ENCODE measurements around the gene C11orf58.

The C11orf58 gene

DNA sequence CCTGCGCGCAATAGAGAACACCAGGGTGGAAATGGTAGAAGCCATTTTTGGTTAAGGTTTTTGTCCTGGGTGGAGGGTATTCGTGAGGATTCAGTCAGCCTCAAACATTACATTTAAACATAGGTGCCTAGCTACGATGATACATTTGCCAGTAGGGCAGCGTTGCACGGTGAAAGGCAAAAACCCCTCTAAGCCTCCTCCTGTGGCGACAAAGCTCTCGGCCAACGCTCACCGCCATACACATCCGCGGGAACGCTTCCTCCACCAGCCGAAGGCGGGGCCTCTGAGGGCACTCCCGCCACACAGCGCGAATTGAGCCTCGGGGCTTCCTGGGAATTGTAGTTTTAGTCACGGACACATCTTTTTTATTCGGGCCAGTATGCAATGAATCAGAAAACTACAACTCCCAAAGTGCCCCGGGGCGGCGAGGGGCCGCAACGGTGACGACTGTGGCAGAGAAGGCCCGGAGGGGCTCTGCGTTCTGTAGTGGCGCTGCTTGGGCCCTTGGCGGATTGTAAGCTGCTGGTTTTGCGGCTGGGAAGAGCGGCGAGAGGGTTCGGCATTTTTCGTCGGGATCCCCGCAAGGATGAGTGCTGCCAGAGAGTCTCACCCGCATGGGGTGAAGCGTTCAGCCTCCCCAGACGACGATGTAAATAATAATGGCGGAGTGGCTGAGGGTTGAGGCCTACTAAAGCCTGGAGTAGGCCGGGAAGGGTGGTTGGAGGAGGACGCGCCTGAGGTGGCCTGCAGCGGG lies at the start of gene C11orf58:
C11orf58 (plus strand) TSS at position 455 of the 754 bp plus-strand sequence; CDS start at position 587, 132 bp downstream.
- DNase-seq = peak; percentile 97

DNA sequence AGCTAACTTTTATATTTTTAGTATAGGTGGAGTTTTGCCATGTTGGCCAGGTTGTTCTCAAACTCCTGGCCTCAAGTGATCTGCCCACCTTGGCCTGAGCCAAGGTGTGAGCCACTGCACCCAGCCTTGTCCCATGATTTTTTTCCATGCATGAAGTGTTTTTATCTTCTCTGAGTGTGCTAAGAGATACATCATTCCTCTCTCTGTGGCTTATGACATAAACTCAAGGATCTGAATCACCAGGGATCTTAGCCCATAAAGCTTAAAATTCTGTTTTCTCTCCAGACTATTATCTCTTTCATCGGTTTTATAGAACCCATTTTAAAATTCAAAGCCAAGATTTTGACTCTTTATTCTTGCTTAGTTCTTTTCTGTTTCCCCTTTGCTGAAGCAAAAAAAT lies 48.4 kb upstream of the C11orf58 start:
- no peak for DNase-seq

DNA sequence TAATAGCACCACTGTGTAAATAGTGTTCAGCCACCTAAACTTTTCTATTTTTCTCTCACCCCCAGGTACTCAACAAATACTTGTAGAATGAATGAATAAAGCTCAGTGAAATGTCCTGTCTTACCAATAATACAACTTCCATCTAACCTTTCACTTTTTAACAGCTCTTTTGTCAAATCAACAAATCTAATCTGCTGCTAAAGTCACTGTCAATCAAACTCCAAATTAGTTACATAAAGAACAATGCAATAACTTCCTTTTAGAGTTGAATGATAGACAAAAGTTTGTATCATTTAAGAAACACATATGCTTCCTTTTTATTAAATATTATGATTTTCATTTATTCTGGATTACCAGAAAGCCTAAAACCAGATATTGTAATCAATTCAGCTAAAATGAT lies 34.7 kb upstream of the C11orf58 start:
- no peak for DNase-seq

DNA sequence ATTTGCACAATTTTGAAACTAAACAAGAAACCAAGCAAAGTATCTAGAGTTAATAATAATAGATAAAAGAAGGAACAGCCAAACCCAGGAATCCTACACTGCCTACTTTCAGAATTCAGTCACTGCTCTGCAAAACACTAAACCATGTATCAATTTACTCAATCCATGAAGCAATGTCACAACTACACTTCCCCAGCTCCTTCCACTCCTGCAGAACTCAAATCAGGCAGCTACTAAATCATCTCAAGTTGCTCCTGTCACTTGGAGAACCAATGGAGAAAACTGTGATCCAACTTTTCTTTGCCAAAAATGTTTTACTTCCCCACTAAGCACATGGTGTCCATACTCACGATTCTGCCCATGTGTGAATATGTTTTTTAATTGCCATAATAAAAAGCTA lies 24.9 kb upstream of the C11orf58 start:
- no peak for DNase-seq

DNA sequence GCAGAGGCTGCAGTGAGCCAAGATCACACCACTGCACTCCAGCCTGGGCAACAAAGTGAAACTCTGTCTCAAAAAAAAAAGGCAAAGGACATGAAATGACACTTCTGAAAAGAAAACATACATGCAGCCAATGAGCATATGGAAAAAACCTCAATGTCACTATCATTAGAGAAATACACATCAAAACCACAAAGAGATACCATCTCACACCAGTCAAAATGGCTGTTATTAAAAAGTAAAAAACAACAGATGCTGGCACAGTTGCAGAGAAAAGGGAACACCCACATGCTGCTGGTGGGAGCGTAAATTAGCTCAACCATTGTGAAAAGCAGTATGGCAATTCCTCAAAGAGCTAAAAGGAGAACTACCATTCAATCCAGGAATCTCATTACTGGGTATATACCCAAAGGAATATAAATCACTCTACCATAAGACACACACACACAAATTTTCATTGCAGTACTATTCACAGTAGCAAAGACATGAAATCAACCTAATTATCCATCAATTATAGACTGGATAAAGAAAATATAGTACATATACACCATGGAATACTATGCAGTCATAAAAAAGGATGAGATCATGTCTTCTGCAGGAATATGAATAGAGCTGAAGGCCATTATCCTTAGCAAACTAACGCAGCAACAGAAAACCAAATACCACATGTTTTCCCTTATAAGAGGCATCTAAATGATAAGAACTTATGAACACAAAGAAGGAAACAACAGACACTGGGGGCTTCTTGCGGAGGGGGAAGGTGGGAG lies 15.7 kb upstream of the C11orf58 start:
- no peak for DNase-seq

DNA sequence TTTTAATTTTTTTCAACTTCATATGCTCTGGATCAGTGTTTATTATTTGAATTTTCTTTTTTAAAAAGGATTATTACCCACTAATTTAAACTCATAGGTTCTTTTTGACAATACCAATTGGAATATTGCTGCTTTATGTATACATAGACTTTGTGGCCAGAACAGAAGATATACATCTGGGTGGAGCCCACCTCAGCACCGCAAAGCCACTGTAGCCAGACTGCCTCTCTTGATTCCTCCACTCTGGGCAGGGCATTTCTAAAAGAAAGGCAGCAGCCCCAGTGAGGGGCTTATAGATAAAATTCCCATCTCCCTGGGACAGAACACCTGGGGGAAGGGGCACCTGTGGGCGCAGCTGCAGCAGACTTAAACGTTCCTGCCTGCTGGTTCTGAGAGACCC lies 10.6 kb upstream of the C11orf58 start:
- no peak for DNase-seq

DNA sequence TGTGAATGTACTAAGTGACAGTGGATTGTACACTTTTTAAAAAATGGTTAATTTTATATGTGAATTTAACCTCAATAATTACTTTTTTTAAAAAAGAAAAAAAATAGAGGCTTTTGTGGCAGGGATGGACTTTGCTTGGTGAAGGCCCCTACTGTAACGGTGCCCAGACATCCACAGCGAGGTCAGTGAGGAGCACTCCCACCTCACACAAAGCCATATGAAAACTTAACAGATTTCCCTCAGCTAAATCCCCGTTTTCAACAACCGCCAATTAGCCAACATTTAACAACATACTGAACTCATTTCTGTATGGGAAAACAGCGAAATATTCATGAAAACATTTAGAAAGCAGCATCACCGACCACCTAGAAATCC lies 642 bp upstream of the C11orf58 start:
- no peak for DNase-seq

DNA sequence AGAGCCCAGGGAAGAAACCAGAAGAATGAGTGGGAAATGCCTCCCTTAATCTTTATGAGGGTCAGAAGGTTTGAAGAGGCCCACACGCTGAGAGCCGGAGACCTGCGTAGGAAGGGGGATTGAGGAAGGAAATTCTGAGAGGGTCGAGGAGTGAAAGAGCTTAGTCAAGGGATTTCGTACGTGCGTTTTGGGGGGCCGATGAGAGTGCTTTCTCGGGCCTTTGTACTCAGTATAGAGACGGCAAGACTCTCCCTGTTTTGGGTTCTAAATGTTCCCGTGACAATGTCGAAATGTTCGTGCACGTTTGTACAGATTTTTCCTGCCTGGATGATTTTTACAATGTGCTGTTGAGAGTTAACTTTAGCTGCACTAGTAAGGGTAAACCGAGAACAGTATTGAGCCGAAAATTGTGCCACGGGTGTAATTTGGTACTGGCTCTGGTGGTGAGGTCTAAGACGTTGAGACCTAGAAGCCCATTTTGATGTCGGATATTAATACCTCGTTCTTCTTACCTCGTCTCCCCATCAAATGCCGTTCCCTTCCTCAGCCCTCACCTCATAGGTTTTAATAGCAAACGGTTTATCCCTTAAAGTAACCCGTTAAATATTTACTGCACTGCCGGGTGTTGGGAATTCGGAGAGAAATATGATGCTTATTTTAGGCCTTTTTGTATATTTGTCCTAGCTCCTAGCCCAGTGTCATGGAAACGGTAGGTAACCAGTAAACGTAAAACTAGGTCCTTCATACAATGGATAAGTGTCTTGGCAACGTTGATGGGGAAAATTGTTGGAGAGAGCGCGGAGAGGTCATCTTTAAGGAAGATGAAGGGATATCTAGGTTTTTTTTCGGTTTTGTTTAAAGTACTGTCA lies 734 bp downstream of the C11orf58 start:
- DNase-seq = peak; percentile 56

DNA sequence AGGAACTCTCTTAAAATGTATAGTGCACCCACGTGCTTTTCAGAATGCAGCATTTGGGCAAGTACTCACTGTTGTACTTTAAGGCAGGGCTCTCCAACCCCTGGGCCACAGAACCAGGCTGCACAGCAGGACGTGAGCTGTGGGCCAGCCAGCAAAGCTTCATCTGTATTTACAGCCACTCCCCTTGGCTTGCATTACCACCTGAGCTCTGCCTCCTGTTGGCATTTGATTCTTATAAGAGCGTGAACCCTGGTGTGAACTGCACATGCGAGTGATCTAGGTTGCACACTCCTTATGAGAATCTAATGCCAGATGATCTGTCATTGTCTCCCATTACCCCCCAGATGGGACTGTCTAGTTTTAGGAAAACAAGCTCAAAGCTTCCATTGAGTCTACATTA lies 3.0 kb downstream of the C11orf58 start:
- no peak for DNase-seq

DNA sequence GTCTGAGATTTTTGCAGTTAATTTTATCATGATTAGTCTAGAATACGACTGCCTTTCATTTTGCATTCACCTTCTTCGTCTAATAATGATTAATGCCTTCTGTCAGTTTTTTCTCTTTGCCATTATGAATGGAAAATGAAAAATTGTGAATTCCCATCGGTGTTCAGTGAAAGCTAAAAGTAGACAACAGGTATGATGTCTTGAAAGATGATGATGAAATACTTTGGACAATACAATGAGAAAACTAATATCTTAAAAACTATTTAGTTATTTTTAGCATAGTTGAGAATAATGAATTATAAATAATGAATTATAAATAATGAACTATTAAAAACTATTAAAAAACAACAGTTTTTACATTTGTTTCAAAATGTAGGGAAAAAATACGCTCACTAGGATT lies 5.0 kb downstream of the C11orf58 start:
- DNase-seq = no peak

DNA sequence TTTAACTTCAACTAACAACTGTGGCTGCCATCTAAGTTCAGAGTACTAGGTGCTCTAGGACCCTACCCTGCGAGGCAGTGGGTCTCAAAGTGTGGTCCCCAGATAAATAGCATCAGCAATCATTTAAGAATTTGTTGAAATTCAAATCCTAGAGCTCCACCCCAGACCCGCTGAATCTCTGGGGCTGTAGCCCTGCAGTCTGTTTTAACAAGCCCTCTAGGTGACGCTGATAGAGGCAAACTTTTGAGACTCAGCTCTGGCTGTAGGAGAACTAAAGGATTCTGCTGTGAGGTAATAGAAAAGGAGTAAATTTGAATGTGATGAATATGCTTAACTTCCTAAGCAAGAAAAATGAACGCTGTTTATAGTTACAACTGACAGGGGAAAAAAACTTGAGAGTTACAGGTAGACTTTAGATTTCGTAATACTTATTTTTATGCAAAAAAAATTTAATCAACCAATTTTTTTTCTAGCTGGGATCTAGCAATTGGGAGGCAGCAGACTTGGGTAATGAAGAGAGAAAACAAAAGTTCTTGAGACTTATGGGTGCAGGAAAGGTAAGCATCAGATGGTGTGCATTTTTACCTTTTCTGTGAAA lies 5.8 kb downstream of the C11orf58 start:
- DNase-seq = no peak

DNA sequence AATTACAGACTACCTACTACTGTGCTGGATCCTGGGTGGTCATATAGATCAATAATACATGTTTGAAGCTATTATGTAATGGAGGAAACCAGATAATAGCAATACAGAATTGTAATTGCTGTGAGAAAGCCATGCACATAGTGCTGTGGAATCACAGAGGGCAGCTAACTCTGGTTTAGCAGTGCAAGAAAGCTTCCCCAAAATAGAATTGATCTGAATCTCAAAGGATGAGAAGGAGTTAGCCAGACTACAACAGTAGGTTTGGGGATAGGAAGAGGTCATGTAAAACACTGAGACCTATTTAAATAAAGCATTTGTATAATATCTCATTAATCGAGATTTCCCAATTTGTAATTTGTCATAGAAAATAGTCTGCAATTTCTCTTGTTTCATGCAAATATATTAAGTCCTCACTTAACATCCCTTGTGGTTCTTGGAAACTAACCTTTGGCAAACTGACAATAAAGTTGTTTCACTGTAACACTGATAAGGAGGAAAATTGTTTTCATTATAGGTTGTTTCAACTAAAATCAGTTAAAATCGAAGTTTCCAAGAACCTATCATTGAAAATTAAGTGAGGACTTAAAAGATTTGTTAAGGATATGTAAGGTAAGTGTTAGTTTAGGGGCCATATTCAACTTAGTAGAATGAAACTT lies 7.6 kb downstream of the C11orf58 start:
- DNase-seq = no peak

DNA sequence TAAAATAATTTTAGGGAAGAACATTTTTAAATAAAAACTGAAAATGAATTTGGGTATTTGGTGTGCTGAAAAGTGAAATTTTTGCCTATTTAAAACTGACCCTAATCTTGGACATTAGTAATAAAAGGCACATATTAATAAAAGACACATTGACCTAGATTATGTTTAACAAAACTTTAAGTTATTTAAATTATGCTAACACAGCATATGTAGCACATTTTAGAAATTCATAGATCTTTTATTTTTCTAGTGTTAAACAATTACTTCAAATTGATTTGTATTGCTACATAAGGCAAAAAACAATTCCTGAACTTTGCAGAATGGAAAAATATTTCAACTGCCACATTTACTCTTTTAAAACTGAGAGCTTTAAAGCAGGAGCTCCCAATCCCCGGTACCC lies 10.6 kb downstream of the C11orf58 start:
- DNase-seq = no peak

DNA sequence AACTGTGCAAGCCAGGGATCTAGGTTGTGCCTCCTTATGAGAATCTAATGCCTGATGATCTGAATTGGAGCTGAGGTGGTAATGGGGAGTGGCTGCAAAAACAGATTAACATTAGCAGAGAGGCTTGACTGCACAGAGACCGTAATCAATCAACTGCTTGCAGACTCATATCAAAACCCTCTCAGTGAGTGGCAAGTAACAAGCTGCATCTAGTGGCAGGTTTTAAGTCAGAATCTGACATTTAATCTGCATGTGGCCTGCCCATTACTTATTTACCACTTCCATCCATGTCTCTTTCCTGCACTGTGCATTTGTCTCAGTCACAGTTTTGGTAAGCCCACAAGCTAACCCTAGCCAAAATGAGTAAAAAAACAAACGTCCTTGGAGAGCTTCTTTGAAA lies 11.2 kb downstream of the C11orf58 start:
- DNase-seq = no peak

DNA sequence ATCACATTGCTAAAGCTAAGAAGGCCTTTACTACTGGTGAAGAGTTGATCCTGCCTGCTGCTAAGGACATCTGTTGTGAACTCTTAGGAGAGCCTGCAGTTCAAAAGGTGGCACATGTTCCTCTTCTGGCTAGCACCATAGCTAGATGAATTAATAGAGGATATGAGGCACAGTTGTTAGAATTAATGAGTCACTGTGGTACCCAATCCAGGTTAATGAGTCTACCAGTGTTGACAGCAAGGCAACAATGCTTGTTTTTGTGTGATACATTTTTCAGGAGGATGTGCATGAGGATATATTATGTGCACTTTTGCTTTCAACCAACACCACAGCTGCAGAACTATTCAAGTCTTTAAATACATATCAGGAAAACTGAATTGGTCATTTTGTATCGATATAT lies 12.0 kb downstream of the C11orf58 start:
- no peak for DNase-seq

DNA sequence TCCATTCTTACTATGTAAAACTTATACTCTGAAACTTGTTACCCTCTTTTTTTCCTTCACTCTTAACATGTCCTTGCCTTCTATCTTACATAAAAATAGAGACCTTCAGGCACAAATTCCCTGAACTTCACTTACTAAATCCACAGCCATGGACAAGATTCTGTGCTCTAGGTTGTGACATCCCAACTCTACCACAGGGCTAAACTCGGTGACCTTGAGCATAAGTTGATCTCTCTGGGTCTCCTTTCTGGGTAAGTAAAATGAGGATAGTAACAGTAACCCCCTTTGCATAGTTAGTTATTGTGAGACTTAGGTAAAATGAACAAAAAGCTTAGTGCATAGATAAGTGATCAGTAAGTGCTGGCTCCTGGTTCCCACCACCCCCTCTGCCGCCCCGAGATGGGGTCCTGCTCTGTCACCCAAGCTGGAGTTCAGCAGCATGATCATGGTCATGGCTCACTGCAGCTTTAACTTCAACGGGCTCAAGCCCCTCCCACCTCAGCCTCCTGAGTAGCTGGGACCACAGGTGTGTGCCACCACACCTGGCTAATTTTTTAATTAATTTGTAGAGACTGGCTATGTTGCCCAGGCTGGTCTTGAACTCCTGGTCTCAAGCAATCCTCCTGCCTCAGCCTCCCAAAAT lies 20.1 kb downstream of the C11orf58 start:
- no peak for DNase-seq

DNA sequence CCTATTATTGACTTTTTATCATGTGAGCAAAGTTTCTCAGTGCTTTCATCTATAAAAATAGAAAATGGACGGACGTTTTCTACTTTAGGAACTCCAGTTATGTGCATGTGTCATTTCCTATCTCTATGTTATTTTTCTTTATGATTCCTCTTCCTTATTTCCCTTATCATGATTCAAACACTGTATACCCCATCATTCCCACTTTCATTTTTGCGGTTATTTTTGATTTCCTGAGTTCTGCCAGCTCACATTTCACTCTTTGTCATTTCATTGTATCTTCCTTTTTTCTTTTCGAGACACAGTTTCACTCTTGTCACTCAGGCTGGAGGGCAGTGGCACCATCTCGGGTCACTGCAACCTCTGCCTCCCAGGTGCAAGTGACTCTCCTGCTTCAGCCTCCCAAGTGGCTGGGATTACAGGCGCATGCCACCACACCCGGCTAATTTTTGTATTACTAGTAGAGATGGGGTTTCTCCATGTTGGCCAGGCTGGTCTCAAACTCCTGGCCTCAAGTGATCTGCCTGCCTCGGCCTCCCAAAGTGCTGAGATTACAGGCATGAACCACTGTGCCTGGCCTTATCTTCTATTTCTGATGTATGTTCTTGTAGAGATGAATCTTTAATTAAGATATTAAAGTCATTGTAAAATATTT lies 21.5 kb downstream of the C11orf58 start:
- DNase-seq = peak; percentile 81

DNA sequence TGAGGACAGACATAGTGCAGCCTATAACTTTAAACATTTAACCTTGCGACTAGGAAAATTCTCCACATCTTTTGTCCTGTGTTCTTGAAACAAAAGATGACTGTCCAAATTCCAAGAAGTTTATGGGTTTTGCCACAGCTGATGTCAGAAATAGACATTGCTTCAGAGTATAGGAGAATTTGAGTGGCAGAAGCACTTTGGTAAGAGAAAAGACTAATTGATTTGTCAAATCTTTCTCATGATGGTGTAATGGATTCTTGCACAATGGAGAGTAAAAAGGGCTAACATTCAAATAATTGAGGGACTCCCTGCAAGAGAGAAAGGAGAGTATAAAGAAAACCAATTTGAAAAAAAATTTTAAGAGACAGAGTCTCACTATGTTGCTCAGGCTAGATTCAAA lies 25.3 kb downstream of the C11orf58 start:
- peak; percentile 20 for DNase-seq

DNA sequence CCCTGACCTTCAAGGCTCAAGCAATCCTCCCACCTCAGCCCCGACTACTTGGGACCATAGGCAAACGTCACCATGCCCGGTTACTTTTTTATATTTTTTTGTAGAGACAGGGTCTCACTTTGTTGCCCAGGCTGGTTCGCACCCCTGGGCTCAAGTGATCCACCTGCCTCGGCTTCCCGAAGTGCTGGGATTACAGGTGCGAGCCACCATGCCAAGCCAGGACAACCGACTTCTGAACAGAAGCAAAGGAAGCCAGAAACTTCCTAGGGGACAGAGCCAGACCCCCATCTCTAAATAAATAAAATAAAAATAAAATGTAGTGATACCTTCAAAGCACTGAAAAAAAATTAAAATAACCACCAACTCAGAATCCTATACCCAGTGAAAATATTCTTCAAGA lies 26.4 kb downstream of the C11orf58 start:
- DNase-seq = no peak

DNA sequence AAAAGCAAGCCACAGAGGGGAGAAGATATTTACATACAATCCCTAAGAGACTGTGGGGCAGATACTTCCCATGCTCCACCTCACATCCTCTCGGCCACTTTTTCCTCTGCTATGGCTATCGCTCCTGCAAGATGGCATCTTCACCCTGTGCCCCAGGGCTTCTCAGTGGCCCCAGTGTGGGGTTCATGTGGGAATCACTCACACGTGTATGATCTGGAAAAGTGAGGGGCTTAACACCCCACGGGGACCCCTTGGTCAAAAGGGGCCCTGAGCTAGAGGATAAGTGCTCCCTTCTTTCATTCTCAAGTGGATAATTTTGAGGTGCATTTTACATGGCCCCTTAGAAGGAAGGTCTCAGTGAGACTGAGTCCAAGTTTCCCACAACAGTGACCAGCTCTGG lies 28.7 kb downstream of the C11orf58 start:
- no peak for DNase-seq

DNA sequence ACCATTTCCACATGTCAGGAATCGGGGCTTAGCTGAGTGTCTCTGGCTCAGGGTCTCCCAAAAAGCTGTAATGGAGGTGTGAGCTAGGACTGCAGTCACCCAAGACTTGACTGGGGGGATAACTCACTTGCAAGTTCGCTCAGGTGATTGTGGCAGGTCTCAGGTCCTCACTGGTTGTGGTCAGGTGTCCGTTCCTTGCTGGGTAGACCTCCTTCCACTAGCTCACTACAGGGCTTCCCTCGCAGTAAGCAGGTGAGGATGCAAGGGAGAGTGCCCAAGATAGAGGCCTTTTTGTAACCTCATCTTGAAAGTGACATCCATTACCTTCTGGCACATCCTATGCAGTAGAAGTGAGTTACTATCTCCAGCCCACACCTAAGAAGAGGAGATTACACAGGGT lies 29.5 kb downstream of the C11orf58 start:
- DNase-seq = no peak

DNA sequence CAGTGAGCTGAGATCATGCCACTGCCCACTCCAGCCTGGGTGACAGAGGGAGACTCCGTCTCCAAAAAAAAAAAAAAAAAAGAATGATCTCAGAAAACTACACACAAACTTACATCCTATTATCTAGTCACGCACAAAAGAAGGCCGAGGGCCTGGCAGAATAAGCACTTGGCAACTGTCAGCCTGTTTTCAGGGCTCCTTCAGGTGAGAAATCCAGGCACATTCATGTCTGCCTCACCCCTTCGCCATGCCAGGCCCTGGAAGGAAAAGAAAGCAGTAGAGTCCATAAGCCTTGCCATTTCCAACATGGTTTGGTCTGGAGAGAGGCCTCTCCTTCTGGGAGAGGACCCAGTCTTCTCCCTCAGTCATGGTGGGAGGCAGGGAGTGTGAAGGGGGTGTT lies 30.9 kb downstream of the C11orf58 start:
- DNase-seq = no peak
